K562 (cell line): Measurements from ENCODE around the gene LRP1. TPM values are rescaled to one million over a fixed set of nuclear protein-coding genes. Genes with fewer than 3 reads are reported as not detected.

Experiments used
- CBFA2T2 ChIP-seq: fragments of 450-650 bp; conservative IDR thresholded peaks from 2 replicates; pipeline ENCODE4 v1.6.1; 2017; ENCODE audit warnings: mild to moderate bottlenecking
- CCNT2 ChIP-seq: IDR thresholded peaks from 2 replicates; pipeline ENCODE4 v1.6.1; 2011; ENCODE audit warnings: borderline replicate concordance, low read depth, mild to moderate bottlenecking, moderate library complexity, mixed read lengths, low read length; ENCODE audit not compliant: insufficient read length; ENCODE audit errors: extremely low read depth
- JUND ChIP-seq, 2 experiments: IDR thresholded peaks; 2 replicates in 1 of 2; 3 replicates in 1 of 2; pipeline ENCODE4 v1.6.1; 2011; ENCODE audit warnings: borderline replicate concordance in 2 of 2, low read depth in 2 of 2, low read length in 2 of 2, improper control_type of control experiment in 1 of 2, missing biosample characterization in 1 of 2, missing genetic modification characterization in 1 of 2, missing genetic modification reagents in 1 of 2
- MCM3 ChIP-seq: fragments of 450-650 bp; IDR thresholded peaks from 2 replicates; pipeline ENCODE4 v1.6.1; 2016
- NFYB ChIP-seq: IDR thresholded peaks from 2 replicates; pipeline ENCODE4 v1.6.1; 2011; ENCODE audit warnings: mild to moderate bottlenecking, moderate library complexity; ENCODE audit not compliant: insufficient read length; ENCODE audit errors: extremely low read depth
- PHF8 ChIP-seq: fragments of 200-600 bp; sonication (generic); IDR thresholded peaks from 2 replicates; pipeline ENCODE4 v1.6.1; 2012; ENCODE audit warnings: mixed run types, mild to moderate bottlenecking, inconsistent platforms, low read length, moderate library complexity, borderline replicate concordance
- POLR2A ChIP-seq: fragments of 450-650 bp; conservative IDR thresholded peaks from 2 replicates; pipeline ENCODE4 v1.6.1; 2016
- RFX7 ChIP-seq: fragments of 250-450 bp; sonication (Bioruptor Pico); IDR thresholded peaks from 2 replicates; pipeline ENCODE4 v1.5.1; 2021; ENCODE audit warnings: mild to moderate bottlenecking
- ZNF263 ChIP-seq: sonication (generic); formaldehyde crosslinking; IDR thresholded peaks from 2 replicates; pipeline ENCODE4 v1.8.0; 2022; ENCODE audit warnings: mild to moderate bottlenecking, missing genetic modification reagents, borderline replicate concordance
- polyA plus RNA-seq, 8 experiments: library from polyadenylated mRNA; depleted of rRNA in 4 of 8; stranded (reverse) in 5 of 8; unstranded in 3 of 8; fragments of >200 nt; fragmentation: Nextera tagmentation in 2 of 8; fragmentation: Illumina TruSeq in 1 of 8; extraction: Ambion mirVana in 2 of 8; extraction: Trizol in 1 of 8; gene quantifications; 2 replicates each; pipeline versions ENCODE4 v1.2.1 to v1.2.3, GENCODE V29; 2011 to 2014; ENCODE audit warnings: inconsistent platforms in 1 of 8, missing spikeins in 1 of 8
- total RNA-seq, 7 experiments: library from RNA; depleted of rRNA in 6 of 7; stranded (reverse); fragments of >200 nt in 6 of 7; fragmentation: Illumina TruSeq in 2 of 7; extraction: Trizol in 2 of 7; gene quantifications; 2 replicates each; pipeline versions ENCODE4 v1.2.1 to v1.2.3, GENCODE V29; 2011 to 2021; ENCODE audit warnings: low replicate concordance in 1 of 7
- TF ChIP-seq, protein P1 (sequence below): fragments of 250-450 bp; sonication (Bioruptor Pico); IDR thresholded peaks from 2 replicates; pipeline ENCODE4 v1.5.0; 2021; ENCODE audit warnings: mild to moderate bottlenecking, borderline replicate concordance
- TF ChIP-seq, protein P2 (sequence below): sonication (generic); formaldehyde crosslinking; IDR thresholded peaks from 2 replicates; pipeline ENCODE4 v1.8.0; 2022; ENCODE audit warnings: mild to moderate bottlenecking, missing genetic modification reagents
- TF ChIP-seq, protein P3 (sequence below), 2 experiments: fragments of 450-650 bp; IDR thresholded peaks; 2 replicates each; pipeline ENCODE4 v1.6.1; 2016
- TF ChIP-seq, protein P4 (sequence below): fragments of 250-450 bp; sonication (Bioruptor Pico); IDR thresholded peaks from 2 replicates; pipeline ENCODE4 v1.8.0; 2021; ENCODE audit warnings: mild to moderate bottlenecking, moderate library complexity
- TF ChIP-seq, protein P5 (sequence below): fragments of 250-450 bp; sonication (Bioruptor Pico); IDR thresholded peaks from 2 replicates; pipeline ENCODE4 v1.4.0; 2020; ENCODE audit warnings: mild to moderate bottlenecking, moderate library complexity
- TF ChIP-seq, protein P6 (sequence below), 2 experiments: IDR thresholded peaks; 2 replicates each; pipeline ENCODE4 v1.6.1; 2011; ENCODE audit warnings: borderline replicate concordance in 1 of 2, control low read depth in 1 of 2, low read depth in 1 of 2, low read length in 1 of 2, mild to moderate bottlenecking in 1 of 2, mixed read lengths in 1 of 2, moderate library complexity in 1 of 2; ENCODE audit not compliant: insufficient read depth in 1 of 2, insufficient read length in 1 of 2, poor library complexity in 1 of 2, severe bottlenecking in 1 of 2; ENCODE audit errors: extremely low read depth in 1 of 2

LRP1 gene
- total and polyA plus RNA-seq, 9 of the 15 experiments (the other 6 are each of a cell fraction or from before 2014, with no cell fraction given): 0.04 to 0.64 (median 0.19) TPM; not detected in 2

DNA sequence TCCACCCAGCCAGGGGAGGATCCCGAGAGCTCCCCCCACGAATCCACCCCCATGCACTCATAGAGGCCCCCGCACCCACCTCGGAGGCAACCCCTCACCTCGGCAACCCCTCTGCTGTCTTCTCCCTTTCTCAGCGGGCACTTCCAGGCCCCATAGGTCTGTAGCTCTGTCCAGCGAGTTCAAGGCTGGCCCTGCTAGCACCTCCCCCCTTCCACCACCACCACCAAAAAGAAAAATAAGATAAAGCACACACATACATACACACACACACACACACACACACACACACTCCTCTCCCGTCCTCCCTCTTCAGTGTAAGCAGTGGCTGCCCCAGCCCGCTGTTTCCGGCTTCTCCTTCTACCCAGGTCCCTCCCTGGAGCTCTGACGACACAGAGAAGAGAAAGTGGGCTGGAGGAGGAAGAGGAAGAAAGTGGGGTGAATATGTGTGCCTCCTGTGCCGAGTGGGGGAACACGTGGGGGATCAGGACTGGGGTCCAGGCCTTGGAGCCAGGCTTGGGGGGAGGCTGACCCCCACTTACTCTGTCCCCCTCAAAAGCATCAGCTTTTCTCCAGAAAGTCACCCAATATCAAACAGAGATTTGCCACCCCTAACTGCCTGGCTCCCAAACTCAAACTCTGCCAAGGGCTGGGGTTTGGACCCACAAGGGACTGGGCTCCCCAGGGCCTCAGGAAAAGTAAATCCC lies 17.1 kb upstream of the LRP1 start, which contains the start of gene STAT6 (continued):
- no peak for TF ChIP-seq CCNT2
- TF ChIP-seq, protein P1, sequence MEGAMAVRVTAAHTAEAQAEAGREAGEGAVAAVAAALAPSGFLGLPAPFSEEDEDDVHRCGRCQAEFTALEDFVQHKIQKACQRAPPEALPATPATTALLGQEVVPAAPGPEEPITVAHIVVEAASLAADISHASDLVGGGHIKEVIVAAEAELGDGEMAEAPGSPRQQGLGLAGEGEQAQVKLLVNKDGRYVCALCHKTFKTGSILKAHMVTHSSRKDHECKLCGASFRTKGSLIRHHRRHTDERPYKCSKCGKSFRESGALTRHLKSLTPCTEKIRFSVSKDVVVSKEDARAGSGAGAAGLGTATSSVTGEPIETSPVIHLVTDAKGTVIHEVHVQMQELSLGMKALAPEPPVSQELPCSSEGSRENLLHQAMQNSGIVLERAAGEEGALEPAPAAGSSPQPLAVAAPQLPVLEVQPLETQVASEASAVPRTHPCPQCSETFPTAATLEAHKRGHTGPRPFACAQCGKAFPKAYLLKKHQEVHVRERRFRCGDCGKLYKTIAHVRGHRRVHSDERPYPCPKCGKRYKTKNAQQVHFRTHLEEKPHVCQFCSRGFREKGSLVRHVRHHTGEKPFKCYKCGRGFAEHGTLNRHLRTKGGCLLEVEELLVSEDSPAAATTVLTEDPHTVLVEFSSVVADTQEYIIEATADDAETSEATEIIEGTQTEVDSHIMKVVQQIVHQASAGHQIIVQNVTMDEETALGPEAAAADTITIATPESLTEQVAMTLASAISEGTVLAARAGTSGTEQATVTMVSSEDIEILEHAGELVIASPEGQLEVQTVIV (CRISPR knock-in tag): no peak
- TF ChIP-seq NFYB: no peak
- TF ChIP-seq ZNF263: peak; percentile 85
- TF ChIP-seq PHF8: peak; percentile 49; the same call in 1 of the 2 replicates
- peak; percentile 80 for TF ChIP-seq MCM3
- TF ChIP-seq, protein P2, sequence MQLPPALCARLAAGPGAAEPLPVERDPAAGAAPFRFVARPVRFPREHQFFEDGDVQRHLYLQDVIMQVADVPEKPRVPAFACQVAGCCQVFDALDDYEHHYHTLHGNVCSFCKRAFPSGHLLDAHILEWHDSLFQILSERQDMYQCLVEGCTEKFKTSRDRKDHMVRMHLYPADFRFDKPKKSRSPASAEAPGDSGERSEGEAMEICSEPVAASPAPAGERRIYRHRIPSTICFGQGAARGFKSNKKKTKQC: no peak
- TF ChIP-seq, protein P3, sequence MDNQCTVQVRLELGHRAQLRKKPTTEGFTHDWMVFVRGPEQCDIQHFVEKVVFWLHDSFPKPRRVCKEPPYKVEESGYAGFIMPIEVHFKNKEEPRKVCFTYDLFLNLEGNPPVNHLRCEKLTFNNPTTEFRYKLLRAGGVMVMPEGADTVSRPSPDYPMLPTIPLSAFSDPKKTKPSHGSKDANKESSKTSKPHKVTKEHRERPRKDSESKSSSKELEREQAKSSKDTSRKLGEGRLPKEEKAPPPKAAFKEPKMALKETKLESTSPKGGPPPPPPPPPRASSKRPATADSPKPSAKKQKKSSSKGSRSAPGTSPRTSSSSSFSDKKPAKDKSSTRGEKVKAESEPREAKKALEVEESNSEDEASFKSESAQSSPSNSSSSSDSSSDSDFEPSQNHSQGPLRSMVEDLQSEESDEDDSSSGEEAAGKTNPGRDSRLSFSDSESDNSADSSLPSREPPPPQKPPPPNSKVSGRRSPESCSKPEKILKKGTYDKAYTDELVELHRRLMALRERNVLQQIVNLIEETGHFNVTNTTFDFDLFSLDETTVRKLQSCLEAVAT (IDR thresholded peaks at IDR 0.05): peak; percentile 76 to 85
- peak; percentile 85 for TF ChIP-seq POLR2A
- TF ChIP-seq, protein P4, sequence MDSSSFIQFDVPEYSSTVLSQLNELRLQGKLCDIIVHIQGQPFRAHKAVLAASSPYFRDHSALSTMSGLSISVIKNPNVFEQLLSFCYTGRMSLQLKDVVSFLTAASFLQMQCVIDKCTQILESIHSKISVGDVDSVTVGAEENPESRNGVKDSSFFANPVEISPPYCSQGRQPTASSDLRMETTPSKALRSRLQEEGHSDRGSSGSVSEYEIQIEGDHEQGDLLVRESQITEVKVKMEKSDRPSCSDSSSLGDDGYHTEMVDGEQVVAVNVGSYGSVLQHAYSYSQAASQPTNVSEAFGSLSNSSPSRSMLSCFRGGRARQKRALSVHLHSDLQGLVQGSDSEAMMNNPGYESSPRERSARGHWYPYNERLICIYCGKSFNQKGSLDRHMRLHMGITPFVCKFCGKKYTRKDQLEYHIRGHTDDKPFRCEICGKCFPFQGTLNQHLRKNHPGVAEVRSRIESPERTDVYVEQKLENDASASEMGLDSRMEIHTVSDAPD (CRISPR knock-in tag): no peak
- TF ChIP-seq CBFA2T2: no peak
- peak; percentile 42 for TF ChIP-seq JUND (IDR thresholded peaks at IDR 0.05; ENCODE audit: borderline replicate concordance, low read depth, low read length)
- no peak; the same call in 2 of the 3 replicates for TF ChIP-seq JUND (tag; IDR thresholded peaks at IDR 0.05; ENCODE audit: borderline replicate concordance, low read depth, low read length)
- TF ChIP-seq, protein P5, sequence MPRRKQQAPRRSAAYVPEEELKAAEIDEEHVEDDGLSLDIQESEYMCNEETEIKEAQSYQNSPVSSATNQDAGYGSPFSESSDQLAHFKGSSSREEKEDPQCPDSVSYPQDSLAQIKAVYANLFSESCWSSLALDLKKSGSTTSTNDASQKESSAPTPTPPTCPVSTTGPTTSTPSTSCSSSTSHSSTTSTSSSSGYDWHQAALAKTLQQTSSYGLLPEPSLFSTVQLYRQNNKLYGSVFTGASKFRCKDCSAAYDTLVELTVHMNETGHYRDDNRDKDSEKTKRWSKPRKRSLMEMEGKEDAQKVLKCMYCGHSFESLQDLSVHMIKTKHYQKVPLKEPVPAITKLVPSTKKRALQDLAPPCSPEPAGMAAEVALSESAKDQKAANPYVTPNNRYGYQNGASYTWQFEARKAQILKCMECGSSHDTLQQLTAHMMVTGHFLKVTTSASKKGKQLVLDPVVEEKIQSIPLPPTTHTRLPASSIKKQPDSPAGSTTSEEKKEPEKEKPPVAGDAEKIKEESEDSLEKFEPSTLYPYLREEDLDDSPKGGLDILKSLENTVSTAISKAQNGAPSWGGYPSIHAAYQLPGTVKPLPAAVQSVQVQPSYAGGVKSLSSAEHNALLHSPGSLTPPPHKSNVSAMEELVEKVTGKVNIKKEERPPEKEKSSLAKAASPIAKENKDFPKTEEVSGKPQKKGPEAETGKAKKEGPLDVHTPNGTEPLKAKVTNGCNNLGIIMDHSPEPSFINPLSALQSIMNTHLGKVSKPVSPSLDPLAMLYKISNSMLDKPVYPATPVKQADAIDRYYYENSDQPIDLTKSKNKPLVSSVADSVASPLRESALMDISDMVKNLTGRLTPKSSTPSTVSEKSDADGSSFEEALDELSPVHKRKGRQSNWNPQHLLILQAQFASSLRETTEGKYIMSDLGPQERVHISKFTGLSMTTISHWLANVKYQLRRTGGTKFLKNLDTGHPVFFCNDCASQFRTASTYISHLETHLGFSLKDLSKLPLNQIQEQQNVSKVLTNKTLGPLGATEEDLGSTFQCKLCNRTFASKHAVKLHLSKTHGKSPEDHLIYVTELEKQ (CRISPR knock-in tag): no peak
- TF ChIP-seq RFX7 (CRISPR knock-in tag): no peak
- TF ChIP-seq, protein P6, sequence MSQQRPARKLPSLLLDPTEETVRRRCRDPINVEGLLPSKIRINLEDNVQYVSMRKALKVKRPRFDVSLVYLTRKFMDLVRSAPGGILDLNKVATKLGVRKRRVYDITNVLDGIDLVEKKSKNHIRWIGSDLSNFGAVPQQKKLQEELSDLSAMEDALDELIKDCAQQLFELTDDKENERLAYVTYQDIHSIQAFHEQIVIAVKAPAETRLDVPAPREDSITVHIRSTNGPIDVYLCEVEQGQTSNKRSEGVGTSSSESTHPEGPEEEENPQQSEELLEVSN (IDR thresholded peaks at IDR 0.05; ENCODE audit: borderline replicate concordance in 1 of 2, extremely low read depth in 1 of 2, insufficient read depth in 1 of 2, insufficient read length in 1 of 2, low read depth in 1 of 2, low read length in 1 of 2, poor library complexity in 1 of 2, severe bottlenecking in 1 of 2): no peak
